HL-60/S4 (cell line): ENCODE measurements around the gene TFB1M.
"Not testable (repeated sequence)": the region's sequence is repeated elsewhere in the genome, so short reads cannot be mapped to it uniquely, and the experiment has no call there.

ENCODE experiments used
- in situ Hi-C: fragments of 300-500 bp; cut with MboI; formaldehyde crosslinking; loops from 2 replicates; pipeline ENCODE4 v1.14.3; 2022; ENCODE audit warnings: low sequenced_read_pairs

TFB1M gene

DNA sequence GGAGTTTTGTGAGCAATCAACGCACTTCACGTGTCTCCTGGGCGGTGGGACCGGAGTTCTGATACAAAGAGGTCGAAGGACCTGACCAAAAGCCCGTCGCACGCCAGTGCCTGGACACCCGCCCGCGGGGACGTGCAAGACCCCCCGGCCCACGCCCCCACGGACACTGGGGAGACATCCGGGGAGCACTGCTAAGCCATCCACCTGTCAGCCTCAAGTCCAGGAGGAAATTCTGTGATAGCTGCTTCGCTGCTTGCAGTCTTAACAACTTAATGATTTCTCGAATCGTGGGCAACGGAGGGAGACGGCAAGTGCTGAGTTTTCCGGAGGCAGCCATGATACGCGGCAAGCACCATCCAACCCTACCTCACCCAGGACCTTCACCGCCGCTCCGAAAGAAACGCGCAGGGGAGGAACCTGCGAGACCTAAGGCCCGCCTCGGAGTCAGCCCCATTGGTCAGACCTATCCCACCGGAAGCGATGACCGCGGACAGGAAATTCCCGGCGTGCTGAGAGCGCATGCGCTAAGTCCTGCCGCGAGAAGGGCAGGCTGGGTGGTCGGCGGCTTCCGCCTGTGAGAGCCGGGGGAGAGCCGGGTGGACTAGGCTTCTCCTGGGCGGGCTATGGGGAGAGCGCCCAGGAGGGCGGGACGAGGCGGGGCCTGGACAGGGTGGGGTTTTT, at the start of gene TFB1M:
TSS of gene TFB1M (minus strand) at position 393 of the 681 bp plus-strand sequence. CDS start at position 337, 56 bp downstream.
- in situ Hi-C loops: no loop called here

DNA sequence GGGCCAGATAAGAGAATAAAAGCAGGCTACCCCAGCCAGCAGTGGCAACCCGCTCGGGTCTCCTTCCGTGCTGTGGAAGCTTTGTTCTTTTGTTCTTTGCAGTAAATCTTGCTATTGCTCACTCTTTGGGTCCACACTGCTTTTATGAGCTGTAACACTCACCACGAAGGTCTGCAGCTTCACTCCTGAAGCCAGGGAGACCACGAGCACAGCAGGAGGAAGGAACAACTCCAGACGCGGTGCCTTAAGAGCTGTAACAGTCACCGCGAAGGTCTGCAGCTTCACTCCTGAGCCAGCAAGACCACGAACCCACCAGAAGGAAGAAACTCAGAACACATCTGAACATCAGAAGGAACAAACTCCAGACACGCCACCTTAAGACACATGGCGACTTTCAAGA, 49.7 kb upstream of the TFB1M start:
- in situ Hi-C loops: not testable (repeated sequence)

- in situ Hi-C loops: not testable (repeated sequence)
These were observed 48.8 kb upstream of the TFB1M start for GRCh38 chr6:155362968-155363632.

DNA sequence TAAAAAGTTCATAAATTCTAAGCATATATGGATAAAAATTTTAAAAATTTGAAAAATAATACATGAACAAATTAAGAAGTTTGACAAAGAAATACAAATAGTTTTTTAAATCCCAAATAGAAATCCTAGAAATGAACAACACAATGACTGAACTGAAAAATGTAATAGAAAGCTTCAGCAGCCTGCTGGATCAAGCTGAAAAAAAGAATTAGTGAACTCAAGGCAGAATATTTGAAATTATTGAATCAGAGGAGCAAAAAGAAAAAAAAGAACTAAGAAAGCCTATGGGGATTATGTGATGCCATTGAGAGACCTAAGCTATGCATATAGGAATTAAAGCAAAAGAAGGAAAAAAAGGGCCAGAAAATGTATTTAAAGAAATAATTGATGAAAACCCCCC, 39.9 kb upstream of the TFB1M start:
- in situ Hi-C loops: no loop called here

GRCh38 chr6:155352811-155353210, 38.5 kb upstream of the TFB1M start:
- in situ Hi-C loops: no loop called here

- in situ Hi-C loops: no loop called here
These were observed 37.8 kb upstream of the TFB1M start for GRCh38 chr6:155352130-155352420.

GRCh38 chr6:155351273-155352129, 37.2 kb upstream of the TFB1M start:
- in situ Hi-C loops: no loop called here

GRCh38 chr6:155349956-155350355, 35.7 kb upstream of the TFB1M start:
- in situ Hi-C loops: no loop called here

GRCh38 chr6:155349129-155349528, 34.8 kb upstream of the TFB1M start:
- in situ Hi-C loops: no loop called here

DNA sequence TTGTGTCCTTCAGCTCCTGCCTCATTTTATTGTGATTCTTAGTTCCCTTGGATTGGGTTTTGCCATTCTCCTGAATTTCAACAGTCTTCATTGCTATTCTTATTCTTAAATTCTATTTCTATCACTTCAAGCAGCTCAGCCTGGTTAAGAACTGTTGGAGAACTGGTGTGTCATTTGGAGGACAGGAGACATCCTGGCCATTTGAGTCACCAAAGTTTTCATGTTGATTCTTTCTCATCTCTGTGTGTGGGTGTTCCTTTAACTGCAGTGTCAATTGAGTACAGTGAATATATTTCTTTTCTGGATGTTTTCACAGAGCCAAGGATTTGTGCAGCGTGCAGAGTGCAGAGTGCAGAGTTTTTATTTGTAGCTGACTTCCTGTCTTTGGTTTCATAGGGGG, 33.5 kb upstream of the TFB1M start:
- in situ Hi-C loops: no loop called here

DNA sequence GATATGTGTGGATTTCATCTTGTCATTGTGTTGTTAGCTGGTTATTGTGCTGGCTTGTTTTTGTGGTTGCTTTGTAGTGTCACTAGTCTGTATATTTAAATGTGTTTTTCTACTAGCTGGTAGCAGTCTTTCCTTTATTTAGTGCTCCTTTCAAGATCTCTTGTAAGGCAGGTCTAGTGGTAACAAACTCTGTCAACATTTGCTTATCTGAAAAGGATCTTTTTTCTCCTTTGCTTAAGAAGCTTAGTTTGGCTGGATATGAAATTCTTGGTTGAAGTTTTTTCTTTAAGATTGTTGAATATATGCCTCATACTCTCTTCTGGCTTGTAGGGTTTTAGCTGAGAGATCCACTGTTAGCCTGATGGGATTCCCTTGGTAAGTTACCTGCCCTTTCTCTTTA, 32.7 kb upstream of the TFB1M start:
- in situ Hi-C loops: no loop called here

GRCh38 chr6:155344341-155345006, 30.2 kb upstream of the TFB1M start:
- in situ Hi-C loops: no loop called here

DNA sequence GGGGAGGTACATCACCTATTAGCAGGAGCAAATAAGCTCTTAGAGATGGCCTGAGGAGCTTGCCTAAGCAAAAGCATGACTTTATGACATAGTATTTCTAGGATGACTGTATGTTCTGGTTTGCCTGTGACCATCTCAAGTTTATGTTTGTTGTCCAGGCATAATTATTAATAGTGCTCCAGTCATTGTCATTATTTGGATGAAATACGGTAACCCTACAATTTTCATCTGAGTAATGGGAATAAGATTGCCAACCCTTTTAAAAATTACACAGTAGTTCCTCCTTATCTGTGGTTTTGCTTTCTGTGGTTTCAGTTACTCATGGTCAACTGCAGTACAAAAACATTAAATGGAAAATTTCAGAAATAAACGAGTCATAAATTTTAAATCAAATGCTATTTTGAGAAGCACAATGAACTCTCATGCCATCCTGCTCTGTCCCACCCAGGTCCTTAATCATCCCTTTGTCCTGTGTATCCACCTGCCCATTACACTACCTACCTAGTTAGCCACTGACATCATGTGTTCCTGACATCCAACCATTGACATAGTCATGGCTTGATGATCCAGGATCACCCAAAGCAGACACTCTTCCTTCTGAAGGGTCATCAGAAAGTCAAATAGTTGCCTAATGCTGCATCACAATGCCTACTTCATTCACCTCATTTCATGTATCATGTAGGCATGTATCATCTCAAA, 27.0 kb upstream of the TFB1M start:
- in situ Hi-C loops: no loop called here

GRCh38 chr6:155340464-155341129, 26.3 kb upstream of the TFB1M start:
- in situ Hi-C loops: no loop called here

DNA sequence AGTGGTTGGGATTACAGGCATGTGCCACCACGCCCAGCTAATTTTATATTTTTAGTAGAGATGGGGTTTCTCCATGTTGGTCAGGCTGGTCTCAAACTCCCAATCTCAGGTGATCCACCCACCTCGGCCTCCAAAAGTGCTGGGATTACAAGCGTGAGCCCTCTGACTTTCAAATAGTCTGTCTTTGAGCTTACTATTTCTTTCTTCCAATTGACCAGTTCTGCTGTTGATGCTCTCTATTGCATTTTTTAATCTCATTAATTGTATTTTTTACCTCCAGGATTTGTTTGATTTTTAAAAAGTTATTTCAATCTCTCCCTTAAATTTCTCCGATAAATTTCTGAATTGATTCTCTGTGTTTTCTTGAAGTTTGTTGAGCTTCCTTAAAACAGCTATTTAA, 25.6 kb upstream of the TFB1M start:
- in situ Hi-C loops: not testable (repeated sequence)

DNA sequence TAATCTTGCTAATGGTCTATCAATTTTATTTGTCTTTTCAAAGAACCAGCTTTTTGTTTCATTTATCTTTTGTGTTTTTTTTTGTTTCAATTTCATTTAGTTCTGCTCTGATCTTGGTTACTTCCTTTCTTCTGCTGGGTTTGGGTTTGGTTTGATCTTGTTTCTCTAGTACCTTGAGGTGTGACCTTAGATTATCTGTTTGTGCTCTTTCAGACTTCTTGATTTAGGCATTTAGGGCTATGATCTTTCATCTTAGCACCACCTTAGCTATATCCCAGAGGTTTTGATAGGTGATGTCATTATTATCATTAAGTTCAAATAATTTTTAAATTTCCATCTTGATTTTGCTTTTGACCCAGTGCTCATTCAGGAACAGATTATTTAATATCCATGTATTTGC, 24.0 kb upstream of the TFB1M start:
- in situ Hi-C loops: not testable (repeated sequence)

DNA sequence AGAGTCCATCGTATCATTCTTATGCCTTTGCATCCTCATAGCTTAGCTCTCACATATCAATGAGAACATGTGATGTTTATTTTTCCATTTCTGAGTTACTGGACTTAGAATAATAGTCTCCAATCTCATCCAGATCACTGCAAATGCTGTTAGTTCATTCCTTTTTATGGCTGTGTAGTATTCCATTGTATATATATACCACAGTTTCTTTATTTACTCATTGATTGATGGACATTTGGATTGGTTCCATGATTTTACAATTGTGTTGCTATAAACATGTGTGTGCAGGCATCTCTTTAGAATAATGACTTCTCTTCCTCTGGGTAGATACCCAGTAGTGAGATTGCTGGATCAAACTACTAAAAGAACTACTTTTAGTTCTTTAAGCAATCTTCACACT, 21.0 kb upstream of the TFB1M start:
- in situ Hi-C loops: no loop called here

GRCh38 chr6:155334073-155334472, 19.8 kb upstream of the TFB1M start:
- in situ Hi-C loops: not testable (repeated sequence)

DNA sequence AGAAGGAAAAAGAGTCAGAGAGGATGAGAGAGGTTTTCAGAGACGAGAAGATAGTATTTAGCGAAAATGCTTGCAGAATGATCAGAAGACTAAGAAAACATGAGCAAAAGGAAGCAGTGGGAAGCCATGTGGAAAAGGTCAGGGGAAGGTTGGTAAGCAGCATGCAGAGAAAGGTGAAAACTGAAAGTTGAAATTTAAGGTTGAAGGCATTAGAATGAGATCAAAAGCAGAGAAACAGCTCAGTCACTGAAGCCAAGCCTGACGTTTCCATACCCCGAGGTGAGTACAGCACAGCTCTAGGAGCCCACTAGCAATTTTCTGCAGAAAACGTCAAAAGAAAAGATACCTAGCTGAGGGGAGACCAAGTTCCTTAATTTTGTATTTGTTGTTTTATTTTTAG, 19.1 kb upstream of the TFB1M start:
- in situ Hi-C loops: no loop called here

DNA sequence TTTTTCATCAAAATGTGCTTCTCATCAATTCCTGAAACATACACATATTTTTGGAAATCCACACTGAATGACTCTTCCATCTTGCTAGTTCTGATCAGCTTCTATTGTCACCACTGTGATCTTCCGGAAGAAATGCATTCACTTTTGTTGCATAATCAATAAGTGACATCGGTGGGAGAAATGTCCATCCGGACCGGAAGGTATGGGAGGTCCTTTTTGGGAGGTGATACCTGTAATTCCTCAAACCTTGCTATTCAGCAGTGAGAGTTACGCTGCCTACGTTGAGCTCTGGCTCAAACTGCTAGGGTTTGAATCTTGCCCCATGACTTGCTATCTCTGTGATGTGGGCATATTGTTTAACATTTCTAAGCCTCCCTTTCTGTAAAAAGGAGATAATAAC, 16.6 kb upstream of the TFB1M start:
- in situ Hi-C loops: no loop called here
